SK-N-MC (cell line): ENCODE data around the gene PHB1.
"Not testable (repeated sequence)": the region's sequence is repeated elsewhere in the genome, so short reads cannot be mapped to it uniquely, and the experiment has no call there.

Source experiments
- DNase-seq: peaks from one replicate; pipeline ENCODE4 v3.0.0-alpha.2; 2011; ENCODE audit warnings: low read depth, low spot score
- H3K27ac ChIP-seq: fragments of 200-600 bp; sonication (generic); 2 replicates; pipeline ENCODE4 v1.5.1; 2016; ENCODE audit warnings: mixed run types
- H3K36me3 ChIP-seq: fragments of 200-600 bp; sonication (generic); 2 replicates; pipeline ENCODE4 v1.6.1; 2017; ENCODE audit warnings: antibody characterized with exemption, low read length, mixed read lengths; ENCODE audit not compliant: insufficient read depth
- H3K4me3 ChIP-seq: fragments of 200-600 bp; sonication (generic); 2 replicates; pipeline ENCODE4 v1.5.1; 2016
- H3K9ac ChIP-seq: fragments of 200-600 bp; sonication (generic); 2 replicates; pipeline ENCODE4 v1.8.0; 2017; ENCODE audit warnings: mixed run types, mixed read lengths; ENCODE audit not compliant: insufficient read length
- H3K9me3 ChIP-seq: fragments of 200-600 bp; sonication (generic); 2 replicates; pipeline ENCODE4 v1.6.1; 2017; ENCODE audit warnings: low read depth, mild to moderate bottlenecking, antibody characterized with exemption, low read length, moderate library complexity, mixed read lengths
- EZH2 ChIP-seq: fragments of 200-600 bp; sonication (generic); IDR thresholded peaks from one replicate; pipeline ENCODE4 v1.6.1; 2017; ENCODE audit warnings: antibody characterized with exemption
- FOXP2 ChIP-seq: optimal IDR thresholded peaks from 2 replicates; pipeline ENCODE3; 2011; ENCODE audit warnings: mild to moderate bottlenecking, moderate library complexity; ENCODE audit not compliant: insufficient read depth; ENCODE audit errors: extremely low read length, control extremely low read depth
- POLR2AphosphoS5 ChIP-seq: IDR thresholded peaks from 2 replicates; pipeline ENCODE4 v1.6.1; 2012; ENCODE audit warnings: mild to moderate bottlenecking, low read depth, low read length, borderline replicate concordance

PHB1 gene

GRCh38 chr17:49365667-49366066 lies 49.0 kb downstream of the PHB1 start:
- Histone ChIP-seq H3K27ac (no peak overlapping the region), H3K4me3 (no peak overlapping the region), H3K9me3 (no peaks in the 10 kb centered on the region), H3K9ac (no peak overlapping the region), H3K36me3 (no peaks in the 10 kb centered on the region)
- DNase-seq: no peak
- no peak for TF ChIP-seq POLR2AphosphoS5
- TF ChIP-seq FOXP2: no peak
- TF ChIP-seq EZH2: no peak

- H3K36me3 ChIP-seq, DNase-seq, H3K27ac ChIP-seq, H3K9ac ChIP-seq, H3K9me3 ChIP-seq, H3K4me3 ChIP-seq: not testable (repeated sequence)
Observed at GRCh38 chr17:49365126-49365525, 49.6 kb downstream of the PHB1 start.

- no peak overlapping the region for H3K27ac ChIP-seq
- H3K4me3 ChIP-seq: no peak overlapping the region
Observed at GRCh38 chr17:49364119-49364518, 50.6 kb downstream of the PHB1 start.

GRCh38 chr17:49363251-49363650 lies 51.4 kb downstream of the PHB1 start:
- no peak overlapping the region for H3K4me3 ChIP-seq
- H3K36me3 ChIP-seq: no peaks in the 10 kb centered on the region
- DNase-seq: no peak
- H3K9ac ChIP-seq: no peak overlapping the region
- H3K27ac ChIP-seq: peak overlapping the region; percentile 60
- no peaks in the 10 kb centered on the region for H3K9me3 ChIP-seq
- TF ChIP-seq POLR2AphosphoS5 (no peak), EZH2 (no peak), FOXP2 (no peak)

More at GRCh38 chr17:49364119-49364518, 50.6 kb downstream of the PHB1 start:
- no peak overlapping the region for H3K9ac ChIP-seq
- no peaks in the 10 kb centered on the region for H3K36me3 ChIP-seq
- no peak for DNase-seq
- no peak for TF ChIP-seq POLR2AphosphoS5
- TF ChIP-seq FOXP2: no peak
- TF ChIP-seq EZH2: no peak
- no peaks in the 10 kb centered on the region for H3K9me3 ChIP-seq

- peak overlapping the region; percentile 60 for H3K27ac ChIP-seq
- peak overlapping the region; percentile 77 for H3K4me3 ChIP-seq
- no peaks in the 10 kb centered on the region for H3K9me3 ChIP-seq
- no peak for TF ChIP-seq EZH2
- TF ChIP-seq POLR2AphosphoS5: no peak
- TF ChIP-seq FOXP2: no peak
- no peak for DNase-seq
- no peaks in the 10 kb centered on the region for H3K36me3 ChIP-seq
- no peak overlapping the region for H3K9ac ChIP-seq
Observed at GRCh38 chr17:49362723-49363117, 52.0 kb downstream of the PHB1 start.

GRCh38 chr17:49361902-49362722 lies 52.6 kb downstream of the PHB1 start, which contains the start of gene ZNF652:
TSS of gene ZNF652 (minus strand) at chr17:49362250. CDS start at chr17:49317725, 44,525 bp downstream.
- Histone ChIP-seq H3K27ac (peak within 1 kb of the TSS; percentile 85), H3K9me3 (no peaks in the 10 kb centered on the region), H3K36me3 (no peaks in the 10 kb centered on the region), H3K9ac (peak within 1 kb of the TSS; percentile 81), H3K4me3 (peak within 1 kb of the TSS; percentile 77)
- no peak; the same call in 1 of the 2 replicates for TF ChIP-seq POLR2AphosphoS5
- peak; percentile 15 for TF ChIP-seq FOXP2
- DNase-seq: no peak

- H3K9ac ChIP-seq: peak overlapping the region; percentile 81
- peak overlapping the region; percentile 77 for H3K4me3 ChIP-seq
- TF ChIP-seq FOXP2 (no peak), POLR2AphosphoS5 (peak; percentile 75)
- peak overlapping the region; percentile 85 for H3K27ac ChIP-seq
- no peaks in the 10 kb centered on the region for H3K9me3 ChIP-seq
- DNase-seq: no peak
- no peaks in the 10 kb centered on the region for H3K36me3 ChIP-seq
Observed at GRCh38 chr17:49361129-49361901, 53.4 kb downstream of the PHB1 start.

- no peak overlapping the region for H3K27ac ChIP-seq
- H3K4me3 ChIP-seq: peak overlapping the region; percentile 77
- no peak for DNase-seq
- TF ChIP-seq POLR2AphosphoS5: no peak
- no peak for TF ChIP-seq FOXP2
- TF ChIP-seq EZH2: no peak
- H3K9ac ChIP-seq: peak overlapping the region; percentile 81
- H3K36me3 ChIP-seq: no peaks in the 10 kb centered on the region
- H3K9me3 ChIP-seq: no peaks in the 10 kb centered on the region
Observed at GRCh38 chr17:49360796-49361128, 53.9 kb downstream of the PHB1 start.
